MCF 10A (cell line): ENCODE measurements around the gene MCCD1. TPM values are rescaled to one million over a fixed set of nuclear protein-coding genes. Genes with fewer than 3 reads are reported as not detected.

Experiments
- BruUV-seq: library from RNA; stranded (reverse); fragments of 400-500 nt; replicated peaks from 2 replicates; lab custom pipeline; 2021; lab: Mats Ljungman, UMichigan
- CTCF ChIA-PET: fragments of 300-600 bp; sonication (Branson Sonifier 250); formaldehyde crosslinking; extraction: SDS; loops from one replicate; lab custom pipeline; 2021; ENCODE audit warnings: antibody characterized with exemption, inconsistent platforms; lab: Yijun Ruan, JAX
- POLR2A ChIA-PET: fragments of 300-600, 350-650 bp; sonication (Branson Sonifier 250); formaldehyde crosslinking; extraction: SDS; loops from one replicate; lab custom pipeline; 2020; ENCODE audit warnings: antibody characterized with exemption, inconsistent platforms; lab: Yijun Ruan, JAX
- DNase-seq: peaks from one replicate; pipeline ENCODE4 v3.0.0-alpha.2; 2018; ENCODE audit not compliant: unreplicated experiment
- H3K27ac Mint-ChIP-seq: one replicate; pipeline ENCODE4 v1.8.0; 2022; ENCODE audit warnings: mild to moderate bottlenecking, low read depth, mixed read lengths; ENCODE audit not compliant: unreplicated experiment
- H3K27me3 Mint-ChIP-seq: one replicate; pipeline ENCODE4 v1.8.0; 2022; ENCODE audit warnings: mixed read lengths; ENCODE audit not compliant: insufficient read depth, unreplicated experiment
- H3K36me3 Mint-ChIP-seq: one replicate; pipeline ENCODE4 v1.8.0; 2022; ENCODE audit warnings: mild to moderate bottlenecking, moderate library complexity, mixed read lengths; ENCODE audit not compliant: insufficient read depth, unreplicated experiment
- H3K4me1 Mint-ChIP-seq: one replicate; pipeline ENCODE4 v1.8.0; 2022; ENCODE audit warnings: mixed read lengths; ENCODE audit not compliant: insufficient read depth, unreplicated experiment
- H3K4me3 Mint-ChIP-seq: one replicate; pipeline ENCODE4 v1.8.0; 2022; ENCODE audit warnings: mild to moderate bottlenecking, moderate library complexity, mixed read lengths; ENCODE audit not compliant: unreplicated experiment
- H3K9me3 Mint-ChIP-seq: one replicate; pipeline ENCODE4 v1.8.0; 2022; ENCODE audit warnings: mixed read lengths; ENCODE audit not compliant: unreplicated experiment
- CTCF ChIP-seq: fragments of 200-600 bp; IDR thresholded peaks from one replicate; pipeline ENCODE4 v1.8.0; 2022; ENCODE audit warnings: antibody characterized with exemption, mild to moderate bottlenecking; ENCODE audit not compliant: unreplicated experiment
- intact Hi-C: fragments of 100-400 bp; cut with micrococcal nuclease; formaldehyde crosslinking; loops from 2 replicates; pipeline ENCODE4 v1.14.1; 2022
- total RNA-seq: library from RNA; stranded (reverse); gene quantifications from 2 replicates; pipeline ENCODE4 v1.2.3, GENCODE V29; 2022

Gene MCCD1
- total RNA-seq, 1 experiment from 2014 or later, result not detected

GRCh38 chr6:31534521-31535040 lies 5.8 kb downstream of the MCCD1 start:
- peaks cover 100% of the 10 kb centered on the region for H3K36me3 Mint-ChIP-seq
- H3K27me3 Mint-ChIP-seq, result no peaks in the 10 kb centered on the region
- H3K27ac Mint-ChIP-seq, result no peak overlapping the region
- ChIA-PET POLR2A (interaction anchor here (0.6 to 1.2 kb wide), 2 partner anchors 39 to 392 kb away, joined by 3 to 5 read pairs; no protein-coding TSS in a partner anchor), CTCF (interaction anchor here (1.1 kb wide), 1 partner anchor 12 kb away, joined by 3 read pairs; the partner anchor contains the start of gene ATP6V1G2)
- H3K4me1 Mint-ChIP-seq, result peaks cover 24% of the 10 kb centered on the region
- no TSS peak for BruUV-seq
- TF ChIP-seq CTCF, result no peak
- H3K9me3 Mint-ChIP-seq, result no peaks in the 10 kb centered on the region
- no peak overlapping the region for H3K4me3 Mint-ChIP-seq
- intact Hi-C loops, result no loop called here
- no peak for DNase-seq

- Mint-ChIP-seq H3K27ac (no peak overlapping the region), H3K36me3 (peaks cover 100% of the 10 kb centered on the region), H3K9me3 (no peaks in the 10 kb centered on the region), H3K4me1 (peaks cover 32% of the 10 kb centered on the region), H3K4me3 (no peak overlapping the region), H3K27me3 (no peaks in the 10 kb centered on the region)
- no peak for DNase-seq
- intact Hi-C loops, result no loop called here
- no TSS peak for BruUV-seq
- no peak for TF ChIP-seq CTCF
- ChIA-PET CTCF (interaction anchor here (1.1 to 1.2 kb wide), 2 partner anchors 11 to 19 kb away, joined by 3 read pairs; partner anchors contain the start of gene ATP6V1G2), POLR2A (interaction anchor here (0.9 to 1.2 kb wide), 2 partner anchors 40 to 117 kb away, joined by 4 to 5 read pairs; partner anchors contain the start of gene BAG6)
Observed at GRCh38 chr6:31535538-31536324, 7.0 kb downstream of the MCCD1 start.

- ChIA-PET CTCF (interaction anchor here (0.6 to 1.9 kb wide), 7 partner anchors 13 to 296 kb away, joined by 3 to 8 read pairs (median 3); no protein-coding TSS in a partner anchor), POLR2A (interaction anchor here (0.6 to 6.8 kb wide), 6 partner anchors 10 to 138 kb away, joined by 3 to 173 read pairs (median 4); partner anchors contain the start of genes MCCD1 and MICB)
- BruUV-seq, result no TSS peak
- no peak for TF ChIP-seq CTCF
- H3K36me3 Mint-ChIP-seq, result peaks cover 77% of the 10 kb centered on the region
- no peaks in the 10 kb centered on the region for H3K27me3 Mint-ChIP-seq
- peak overlapping the region; percentile 71 for H3K4me3 Mint-ChIP-seq
- H3K27ac Mint-ChIP-seq, result no peak overlapping the region
- DNase-seq, result no peak
- peaks cover 32% of the 10 kb centered on the region for H3K4me1 Mint-ChIP-seq
- no peaks in the 10 kb centered on the region for H3K9me3 Mint-ChIP-seq
- intact Hi-C loops, result no loop called here
Observed at GRCh38 chr6:31538805-31539400, 10.1 kb downstream of the MCCD1 start.
